Ascending aorta (tissue), 2 donors: ENCODE measurements around the gene CYFIP2. TPM values are rescaled to one million over a fixed set of nuclear protein-coding genes. Genes with fewer than 3 reads are reported as not detected.

Experiments used
- DNase-seq, 2 donors: peaks; one replicate each; pipeline ENCODE4 v3.0.0-alpha.2; 2019; ENCODE audit warnings: low spot score in 2 of 2
- H3K27ac ChIP-seq, 2 donors: fragments of 200-600 bp; sonication (generic); one replicate each; pipeline ENCODE4 v1.5.1; 2016 to 2017; ENCODE audit warnings: mild to moderate bottlenecking in 1 of 2
- H3K27me3 ChIP-seq: fragments of 200-600 bp; sonication (generic); one replicate; pipeline ENCODE4 v1.5.1; 2017
- H3K36me3 ChIP-seq, 2 donors: fragments of 200-600 bp; sonication (generic); one replicate each; pipeline ENCODE4 v1.5.1; 2016
- H3K4me1 ChIP-seq, 2 donors: fragments of 200-600 bp; sonication (generic); one replicate each; pipeline ENCODE4 v1.5.1; 2016 to 2017; ENCODE audit warnings: mild to moderate bottlenecking in 1 of 2
- H3K4me3 ChIP-seq, 2 donors: fragments of 200-600 bp; sonication (generic); one replicate each; pipeline ENCODE4 v1.5.1; 2016 to 2017; ENCODE audit warnings: mild to moderate bottlenecking in 1 of 2
- H3K9me3 ChIP-seq, 2 donors: fragments of 200-600 bp; sonication (generic); one replicate each; pipeline ENCODE4 v1.5.1; 2016
- intact Hi-C: fragments of 100-400 bp; cut with DNase I; formaldehyde crosslinking; loops from one replicate; pipeline ENCODE4 v1.15.1; 2023
- total RNA-seq: library from RNA; depleted of rRNA; stranded (reverse); fragments of >200 nt; gene quantifications from one replicate; pipeline ENCODE4 v1.1.0, GENCODE V29; 2016
- TF ChIP-seq, protein P1 (sequence below), 3 experiments: fragments of 200-600 bp in 2 of 3; fragments of 450-650 bp in 1 of 3; sonication (generic) in 2 of 3; IDR thresholded peaks; one replicate each; pipeline ENCODE4 v1.5.1; 2016 to 2019; ENCODE audit warnings: antibody characterized with exemption in 3 of 3, mild to moderate bottlenecking in 1 of 3, moderate library complexity in 1 of 3

CYFIP2 gene
- total RNA-seq, 1 donor from 2014 or later, result 78.1 TPM

DNA sequence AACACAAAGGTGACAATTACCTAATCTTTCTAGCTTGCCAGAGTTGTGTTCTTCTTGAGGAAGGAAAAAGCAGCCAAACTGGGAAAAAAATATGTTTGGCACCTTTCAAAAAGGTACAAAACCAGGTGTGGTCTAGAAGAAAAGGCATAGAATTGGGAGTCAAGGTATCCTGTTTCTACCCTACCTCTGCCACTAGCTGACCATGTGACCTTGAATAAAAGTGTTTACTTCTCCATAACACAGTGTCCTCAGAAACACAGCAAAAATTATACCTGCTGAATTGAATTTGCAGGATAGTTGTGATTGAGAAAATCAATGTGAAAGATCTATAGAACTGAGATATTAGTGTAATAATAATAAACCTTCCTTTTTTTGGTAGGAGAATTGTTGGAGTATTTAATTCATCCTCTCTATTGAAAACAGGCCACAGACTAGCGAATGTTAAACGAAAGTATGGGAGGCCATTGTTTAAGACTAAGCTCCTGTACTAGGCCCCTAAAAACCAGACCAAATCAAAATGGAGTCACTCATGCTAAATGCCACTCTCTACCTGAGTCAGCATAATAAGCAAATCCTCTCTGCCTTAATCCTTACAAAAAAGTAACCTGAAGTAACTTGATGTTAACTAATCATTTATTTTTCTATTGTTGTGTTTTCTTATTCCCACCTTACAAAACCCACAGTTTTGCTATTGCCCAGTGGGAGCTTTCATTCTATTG lies 12.6 kb downstream of the CYFIP2 start:
- H3K4me1 ChIP-seq, result peaks cover 0 to 2% of the 10 kb centered on the region in 2 donors
- intact Hi-C loops, result no loop called here
- H3K27me3 ChIP-seq, result no peaks in the 10 kb centered on the region
- no peaks in the 10 kb centered on the region for H3K9me3 ChIP-seq
- TF ChIP-seq, protein P1, sequence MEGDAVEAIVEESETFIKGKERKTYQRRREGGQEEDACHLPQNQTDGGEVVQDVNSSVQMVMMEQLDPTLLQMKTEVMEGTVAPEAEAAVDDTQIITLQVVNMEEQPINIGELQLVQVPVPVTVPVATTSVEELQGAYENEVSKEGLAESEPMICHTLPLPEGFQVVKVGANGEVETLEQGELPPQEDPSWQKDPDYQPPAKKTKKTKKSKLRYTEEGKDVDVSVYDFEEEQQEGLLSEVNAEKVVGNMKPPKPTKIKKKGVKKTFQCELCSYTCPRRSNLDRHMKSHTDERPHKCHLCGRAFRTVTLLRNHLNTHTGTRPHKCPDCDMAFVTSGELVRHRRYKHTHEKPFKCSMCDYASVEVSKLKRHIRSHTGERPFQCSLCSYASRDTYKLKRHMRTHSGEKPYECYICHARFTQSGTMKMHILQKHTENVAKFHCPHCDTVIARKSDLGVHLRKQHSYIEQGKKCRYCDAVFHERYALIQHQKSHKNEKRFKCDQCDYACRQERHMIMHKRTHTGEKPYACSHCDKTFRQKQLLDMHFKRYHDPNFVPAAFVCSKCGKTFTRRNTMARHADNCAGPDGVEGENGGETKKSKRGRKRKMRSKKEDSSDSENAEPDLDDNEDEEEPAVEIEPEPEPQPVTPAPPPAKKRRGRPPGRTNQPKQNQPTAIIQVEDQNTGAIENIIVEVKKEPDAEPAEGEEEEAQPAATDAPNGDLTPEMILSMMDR (IDR thresholded peaks at IDR 0.05), result no peak
- no peak overlapping the region for H3K27ac ChIP-seq
- H3K36me3 ChIP-seq, result no peaks in the 10 kb centered on the region
- no peak overlapping the region for H3K4me3 ChIP-seq
- DNase-seq, result no peak

DNA sequence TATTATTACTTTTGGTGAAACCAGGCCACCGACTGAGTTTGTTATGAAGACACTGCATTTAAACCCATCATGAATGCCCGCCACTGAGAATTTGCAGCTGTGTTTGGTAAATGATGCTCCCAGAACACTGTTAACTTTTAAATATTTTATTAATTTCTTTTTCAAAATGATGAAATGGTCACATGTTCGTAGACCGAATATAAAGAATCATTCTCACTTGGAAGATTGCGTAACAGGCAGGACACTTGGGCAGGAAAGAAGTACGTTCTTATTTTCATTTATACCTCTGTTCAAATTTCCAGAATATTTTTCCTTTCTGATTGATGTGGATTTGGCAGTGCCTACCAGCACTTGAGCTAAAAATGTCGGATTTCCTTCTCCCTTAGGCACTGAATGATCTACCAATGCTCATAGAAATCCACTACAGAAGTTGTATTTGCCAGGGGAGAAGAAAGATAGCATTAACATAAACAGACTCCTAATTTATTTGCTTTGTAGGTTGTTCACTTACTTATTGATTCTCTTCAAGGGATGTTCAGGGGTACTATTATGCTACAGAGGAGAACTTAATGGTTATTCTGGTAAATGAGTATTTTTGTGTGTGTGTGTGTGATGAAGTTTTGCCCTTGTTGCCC lies 13.8 kb downstream of the CYFIP2 start:
- DNase-seq, result no peak
- H3K9me3 ChIP-seq, result no peaks in the 10 kb centered on the region
- H3K4me3 ChIP-seq, result no peak overlapping the region
- no peak overlapping the region for H3K27ac ChIP-seq
- intact Hi-C loops, result no loop called here
- TF ChIP-seq, protein P1 (IDR thresholded peaks at IDR 0.05), result no peak
- no peaks in the 10 kb centered on the region for H3K27me3 ChIP-seq
- H3K36me3 ChIP-seq, result no peaks in the 10 kb centered on the region
- H3K4me1 ChIP-seq, result peaks cover 0 to 2% of the 10 kb centered on the region in 2 donors

DNA sequence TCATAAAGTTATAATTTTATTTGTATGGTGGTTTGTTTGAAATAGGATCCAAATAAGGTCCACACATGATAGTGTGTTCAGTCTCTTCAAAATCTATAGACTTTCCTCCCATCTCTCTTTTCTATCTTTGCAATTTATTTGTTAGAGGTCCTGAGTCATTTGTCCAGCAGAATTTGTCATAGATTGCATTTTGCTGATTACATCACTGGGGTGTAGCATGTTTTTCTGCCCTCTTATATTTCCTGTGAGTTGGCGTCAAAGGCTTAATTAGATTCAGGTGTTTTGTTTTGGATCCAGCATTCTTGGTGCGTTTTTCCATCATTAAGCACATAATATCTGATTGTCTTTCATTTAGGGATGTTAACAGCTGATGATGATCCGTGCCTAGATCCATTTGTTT lies 15.0 kb downstream of the CYFIP2 start:
- no peaks in the 10 kb centered on the region for H3K27me3 ChIP-seq
- H3K27ac ChIP-seq, result no peak overlapping the region
- no peaks in the 10 kb centered on the region for H3K9me3 ChIP-seq
- H3K4me1 ChIP-seq, result peaks cover 0 to 2% of the 10 kb centered on the region in 2 donors
- DNase-seq, result no peak
- no peaks in the 10 kb centered on the region for H3K36me3 ChIP-seq
- no peak overlapping the region for H3K4me3 ChIP-seq
- intact Hi-C loops, result no loop called here
- TF ChIP-seq, protein P1 (IDR thresholded peaks at IDR 0.05), result no peak

DNA sequence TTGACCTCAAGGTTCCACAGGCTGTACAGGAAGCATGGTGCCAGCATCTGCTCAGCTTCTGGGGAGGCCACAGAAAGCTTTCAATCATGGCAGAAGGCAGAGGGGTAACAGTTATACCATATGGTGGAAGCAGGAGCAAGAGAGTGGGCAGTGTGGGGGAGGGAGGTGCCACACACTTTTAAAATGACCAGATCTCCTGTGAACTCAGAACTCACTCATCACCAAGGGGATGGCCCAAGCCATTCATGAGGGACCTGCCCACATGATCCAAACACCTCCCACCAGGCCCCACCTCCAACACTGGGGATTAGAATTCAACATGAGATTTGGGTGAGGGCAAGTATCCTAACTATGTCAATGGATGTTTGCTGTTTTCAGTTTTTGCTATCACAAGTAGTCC lies 16.2 kb downstream of the CYFIP2 start:
- Histone ChIP-seq H3K27ac (no peak overlapping the region), H3K4me1 (peaks cover 0 to 2% of the 10 kb centered on the region in 2 donors), H3K9me3 (no peaks in the 10 kb centered on the region), H3K4me3 (no peak overlapping the region), H3K36me3 (no peaks in the 10 kb centered on the region), H3K27me3 (no peaks in the 10 kb centered on the region)
- no peak for DNase-seq
- TF ChIP-seq, protein P1 (IDR thresholded peaks at IDR 0.05), result no peak
- intact Hi-C loops, result no loop called here

DNA sequence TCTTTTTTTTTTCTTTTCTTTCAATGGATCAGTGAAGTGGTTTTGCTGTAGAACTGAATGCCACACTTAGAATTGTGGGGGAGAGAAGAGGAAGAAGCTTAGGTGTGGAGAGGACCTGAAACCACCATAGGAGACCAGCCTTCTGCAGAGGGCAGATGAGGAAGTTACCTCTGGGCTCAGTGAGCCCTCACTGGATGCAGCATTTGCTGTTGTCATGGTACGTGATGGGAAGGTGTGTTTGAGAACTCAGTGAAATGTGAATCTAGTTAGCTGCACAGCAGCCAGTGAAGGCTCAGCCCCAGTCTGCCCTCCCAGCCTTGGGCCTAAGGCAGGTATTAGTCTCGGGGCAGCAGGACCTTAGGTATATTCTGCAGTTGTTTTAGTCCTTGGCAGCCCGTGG lies 17.5 kb downstream of the CYFIP2 start:
- Histone ChIP-seq H3K27ac (no peak overlapping the region), H3K36me3 (peaks cover 0 to 5% of the 10 kb centered on the region in 2 donors), H3K27me3 (no peaks in the 10 kb centered on the region), H3K9me3 (no peaks in the 10 kb centered on the region), H3K4me1 (peaks cover 0 to 2% of the 10 kb centered on the region in 2 donors), H3K4me3 (no peak overlapping the region)
- TF ChIP-seq, protein P1 (IDR thresholded peaks at IDR 0.05), result no peak
- no peak for DNase-seq
- intact Hi-C loops, result no loop called here
